Trophoblast cell (in vitro differentiated cells and primary cell): ENCODE data around the gene SARS1.

Experiments
- DNase-seq, 2 donors: peaks; one replicate each; pipeline ENCODE4 v3.0.0-alpha.2; 2016
- H2AFZ ChIP-seq: 2 replicates; pipeline ENCODE4 v1.6.1; 2013; ENCODE audit warnings: low read length, moderate library complexity, mild to moderate bottlenecking; ENCODE audit not compliant: insufficient read depth, poor library complexity
- H2AK5ac ChIP-seq: 2 replicates; pipeline ENCODE4 v1.6.1; 2013; ENCODE audit warnings: mild to moderate bottlenecking, low read length
- H2BK120ac ChIP-seq: 2 replicates; pipeline ENCODE4 v1.6.1; 2013; ENCODE audit warnings: low read length, mild to moderate bottlenecking, moderate library complexity; ENCODE audit not compliant: insufficient read depth, poor library complexity
- H2BK12ac ChIP-seq: 2 replicates; pipeline ENCODE4 v1.6.1; 2013; ENCODE audit warnings: mild to moderate bottlenecking, low read length, moderate library complexity
- H2BK5ac ChIP-seq: 2 replicates; pipeline ENCODE4 v1.6.1; 2013; ENCODE audit warnings: low read length, low read depth, moderate library complexity, mild to moderate bottlenecking; ENCODE audit not compliant: poor library complexity
- H3K14ac ChIP-seq: 2 replicates; pipeline ENCODE4 v1.6.1; 2013; ENCODE audit warnings: mild to moderate bottlenecking, low read length
- H3K18ac ChIP-seq: 2 replicates; pipeline ENCODE4 v1.6.1; 2013; ENCODE audit warnings: mild to moderate bottlenecking, low read length
- H3K23ac ChIP-seq: 2 replicates; pipeline ENCODE4 v1.6.1; 2013; ENCODE audit warnings: low read length
- H3K27ac ChIP-seq: 2 replicates; pipeline ENCODE4 v1.5.1; 2013; ENCODE audit warnings: low read depth, mild to moderate bottlenecking, inconsistent platforms, low read length, moderate library complexity
- H3K27me3 ChIP-seq: 2 replicates; pipeline ENCODE4 v1.6.1; 2013; ENCODE audit warnings: inconsistent platforms, mild to moderate bottlenecking, low read length, moderate library complexity; ENCODE audit not compliant: insufficient read depth
- H3K36me3 ChIP-seq, 2 experiments: 1 replicate in 1 of 2; 2 replicates in 1 of 2; pipeline ENCODE4 v1.6.1; 2013; ENCODE audit warnings: low read length in 2 of 2, mild to moderate bottlenecking in 2 of 2, moderate library complexity in 1 of 2; ENCODE audit not compliant: insufficient read depth in 2 of 2, control insufficient read depth in 1 of 2
- H3K4ac ChIP-seq: 2 replicates; pipeline ENCODE4 v1.6.1; 2013; ENCODE audit warnings: low read depth, mild to moderate bottlenecking, low read length, moderate library complexity
- H3K4me1 ChIP-seq, 2 experiments: 1 replicate in 1 of 2; 2 replicates in 1 of 2; pipeline ENCODE4 v1.6.1; 2013; ENCODE audit warnings: low read length in 2 of 2, mild to moderate bottlenecking in 2 of 2, moderate library complexity in 1 of 2; ENCODE audit not compliant: insufficient read depth in 2 of 2, control insufficient read depth in 1 of 2
- H3K4me2 ChIP-seq: 2 replicates; pipeline ENCODE4 v1.6.1; 2013; ENCODE audit warnings: inconsistent platforms, mild to moderate bottlenecking, low read length, moderate library complexity
- H3K4me3 ChIP-seq: 2 replicates; pipeline ENCODE4 v1.5.1; 2013; ENCODE audit warnings: mild to moderate bottlenecking, low read depth, low read length, inconsistent platforms
- H3K79me1 ChIP-seq: one replicate; pipeline ENCODE4 v1.6.1; 2013; ENCODE audit warnings: low read length
- H3K79me2 ChIP-seq: 2 replicates; pipeline ENCODE4 v1.6.1; 2013; ENCODE audit warnings: low read length, mild to moderate bottlenecking; ENCODE audit not compliant: control insufficient read depth, insufficient read depth, poor library complexity
- H3K9ac ChIP-seq: 2 replicates; pipeline ENCODE4 v1.6.1; 2013; ENCODE audit warnings: mild to moderate bottlenecking, low read length
- H3K9me3 ChIP-seq: 2 replicates; pipeline ENCODE4 v1.6.1; 2013; ENCODE audit warnings: low read depth, mild to moderate bottlenecking, control low read depth, inconsistent platforms, low read length; ENCODE audit not compliant: insufficient read depth
- H4K12ac ChIP-seq: 2 replicates; pipeline ENCODE4 v1.6.1; 2013; ENCODE audit warnings: low read depth, mild to moderate bottlenecking, low read length, moderate library complexity
- H4K8ac ChIP-seq: 2 replicates; pipeline ENCODE4 v1.6.1; 2013; ENCODE audit warnings: low read depth, mild to moderate bottlenecking, low read length, moderate library complexity
- H4K91ac ChIP-seq: one replicate; pipeline ENCODE4 v1.6.1; 2013; ENCODE audit warnings: low read depth, mild to moderate bottlenecking, low read length, moderate library complexity
- WGBS: extraction: QIAGEN DNeasy Blood & Tissue Kit; methylation state at CpG from one replicate; pipeline ENCODE4 v1.1.7; 2013; ENCODE audit warnings: missing lambda C conversion rate; ENCODE audit not compliant: insufficient read length, insufficient coverage; ENCODE audit errors: extremely low coverage; 5-methylcytosine and 5-hydroxymethylcytosine counted together

SARS1 gene

GRCh38 chr1:109251277-109252166 is 37.8 kb downstream of the SARS1 start:
- no peak for DNase-seq
- Histone ChIP-seq H4K8ac (no peak overlapping the region), H3K14ac (no peak overlapping the region), H3K79me2 (peaks cover 17% of the 10 kb centered on the region), H4K12ac (no peak overlapping the region), H4K91ac (no peak overlapping the region), H3K18ac (no peak overlapping the region), H2AK5ac (no peak overlapping the region), H3K9ac (no peak overlapping the region), H2BK5ac (no peak overlapping the region), H3K23ac (no peak overlapping the region), H3K36me3 (peaks cover 12 to 20% of the 10 kb centered on the region in 2 experiments), H2BK12ac (no peak overlapping the region), H3K4me1 (peaks cover 41 to 45% of the 10 kb centered on the region in 2 experiments), H3K4ac (no peak overlapping the region), H3K27me3 (no peaks in the 10 kb centered on the region), H3K4me3 (no peak overlapping the region), H3K9me3 (peaks cover 9% of the 10 kb centered on the region), H2BK120ac (no peak overlapping the region), H2AFZ (no peak overlapping the region), H3K79me1 (peaks cover 29% of the 10 kb centered on the region), H3K4me2 (no peak overlapping the region), H3K27ac (no peak overlapping the region)
- WGBS: no CpG with 5 or more reads among the region's 32 CpGs

GRCh38 chr1:109252167-109252892 is 38.6 kb downstream of the SARS1 start:
- H4K8ac ChIP-seq: no peak overlapping the region
- no peak overlapping the region for H2AK5ac ChIP-seq
- DNase-seq: no peak
- H4K12ac ChIP-seq: no peak overlapping the region
- H3K14ac ChIP-seq: no peak overlapping the region
- no peak overlapping the region for H3K4ac ChIP-seq
- H3K79me1 ChIP-seq: peaks cover 29% of the 10 kb centered on the region
- peaks cover 9% of the 10 kb centered on the region for H3K9me3 ChIP-seq
- no peak overlapping the region for H3K4me3 ChIP-seq
- peaks cover 17% of the 10 kb centered on the region for H3K79me2 ChIP-seq
- no peaks in the 10 kb centered on the region for H3K27me3 ChIP-seq
- no peak overlapping the region for H3K4me2 ChIP-seq
- H3K18ac ChIP-seq: no peak overlapping the region
- WGBS: no CpG with 5 or more reads among the region's 31 CpGs
- H2BK120ac ChIP-seq: no peak overlapping the region
- no peak overlapping the region for H2AFZ ChIP-seq
- H3K36me3 ChIP-seq: peaks cover 12 to 20% of the 10 kb centered on the region in 2 experiments
- H3K4me1 ChIP-seq: peaks cover 42 to 46% of the 10 kb centered on the region in 2 experiments
- H2BK12ac ChIP-seq: no peak overlapping the region
- H3K9ac ChIP-seq: no peak overlapping the region
- no peak overlapping the region for H2BK5ac ChIP-seq
- peak overlapping the region; percentile 94 for H4K91ac ChIP-seq
- no peak overlapping the region for H3K27ac ChIP-seq
- H3K23ac ChIP-seq: no peak overlapping the region

- Histone ChIP-seq H3K79me2 (peaks cover 17% of the 10 kb centered on the region), H3K4me2 (peak overlapping the region; percentile 38), H3K9ac (no peak overlapping the region), H3K23ac (no peak overlapping the region), H3K18ac (peak overlapping the region; percentile 95), H3K27ac (peak overlapping the region; percentile 97), H3K4ac (peak overlapping the region; percentile 80), H2BK5ac (peak overlapping the region; percentile 92), H3K4me1 (peaks cover 46 to 50% of the 10 kb centered on the region in 2 experiments), H3K14ac (peak overlapping the region; percentile 91), H2BK120ac (peak overlapping the region; percentile 69), H2AFZ (peak overlapping the region; percentile 38), H3K27me3 (no peaks in the 10 kb centered on the region), H2AK5ac (peak overlapping the region; percentile 97), H3K9me3 (peaks cover 9% of the 10 kb centered on the region), H3K4me3 (no peak overlapping the region), H3K79me1 (peaks cover 29% of the 10 kb centered on the region), H4K12ac (peak overlapping the region; percentile 23), H4K8ac (peak overlapping the region; percentile 83), H2BK12ac (peak overlapping the region; percentile 74), H4K91ac (peak overlapping the region; percentile 94), H3K36me3 (peaks cover 14 to 20% of the 10 kb centered on the region in 2 experiments)
- DNase-seq: no peak
- WGBS: no CpG with 5 or more reads among the region's 33 CpGs
These were observed 39.4 kb downstream of the SARS1 start for GRCh38 chr1:109252893-109253802.
